Measurements from ENCODE around the gene LSM3.
"Not testable (repeated sequence)": the region's sequence is repeated elsewhere in the genome, so short reads cannot be mapped to it uniquely, and the experiment has no call there.

The LSM3 gene

GRCh38 chr3:14223595-14223994 lies 45.0 kb downstream of the LSM3 start:
- no peak for DNase-seq

- no peak for DNase-seq
Observed at GRCh38 chr3:14224895-14225294, 46.3 kb downstream of the LSM3 start.

GRCh38 chr3:14225421-14225820 lies 46.8 kb downstream of the LSM3 start:
- no peak for DNase-seq

GRCh38 chr3:14226351-14226750 lies 47.7 kb downstream of the LSM3 start:
- DNase-seq, result not testable (repeated sequence)

- no peak for DNase-seq
Observed at GRCh38 chr3:14227856-14228255, 49.2 kb downstream of the LSM3 start.

- DNase-seq, result no peak
Observed at GRCh38 chr3:14228681-14229470, 50.3 kb downstream of the LSM3 start.

GRCh38 chr3:14229695-14230094 lies 51.1 kb downstream of the LSM3 start:
- not testable (repeated sequence) for DNase-seq

GRCh38 chr3:14230729-14231128 lies 52.1 kb downstream of the LSM3 start:
- no peak for DNase-seq

GRCh38 chr3:14231145-14231990 lies 52.8 kb downstream of the LSM3 start:
- no peak for DNase-seq

GRCh38 chr3:14231998-14232501 lies 53.4 kb downstream of the LSM3 start:
- no peak for DNase-seq

- DNase-seq, result no peak
Observed at GRCh38 chr3:14234251-14235002, 55.8 kb downstream of the LSM3 start.

GRCh38 chr3:14235003-14235911 lies 56.6 kb downstream of the LSM3 start:
- no peak for DNase-seq

GRCh38 chr3:14235912-14236295 lies 57.3 kb downstream of the LSM3 start:
- no peak for DNase-seq

- no peak for DNase-seq
Observed at GRCh38 chr3:14236902-14237301, 58.3 kb downstream of the LSM3 start.

GRCh38 chr3:14237457-14237856 lies 58.8 kb downstream of the LSM3 start:
- DNase-seq, result no peak

GRCh38 chr3:14238356-14238755 lies 59.7 kb downstream of the LSM3 start:
- DNase-seq, result no peak

- DNase-seq, result no peak
Observed at GRCh38 chr3:14238930-14239329, 60.3 kb downstream of the LSM3 start.

GRCh38 chr3:14239940-14240339 lies 61.3 kb downstream of the LSM3 start:
- no peak for DNase-seq

GRCh38 chr3:14240366-14240765 lies 61.7 kb downstream of the LSM3 start:
- DNase-seq, result no peak

- no peak for DNase-seq
Observed at GRCh38 chr3:14241716-14242115, 63.1 kb downstream of the LSM3 start.

GRCh38 chr3:14242490-14243311 lies 64.1 kb downstream of the LSM3 start:
- peak; percentile 71 for DNase-seq
